ENCODE measurements around the gene ELF4.

Gene ELF4

DNA sequence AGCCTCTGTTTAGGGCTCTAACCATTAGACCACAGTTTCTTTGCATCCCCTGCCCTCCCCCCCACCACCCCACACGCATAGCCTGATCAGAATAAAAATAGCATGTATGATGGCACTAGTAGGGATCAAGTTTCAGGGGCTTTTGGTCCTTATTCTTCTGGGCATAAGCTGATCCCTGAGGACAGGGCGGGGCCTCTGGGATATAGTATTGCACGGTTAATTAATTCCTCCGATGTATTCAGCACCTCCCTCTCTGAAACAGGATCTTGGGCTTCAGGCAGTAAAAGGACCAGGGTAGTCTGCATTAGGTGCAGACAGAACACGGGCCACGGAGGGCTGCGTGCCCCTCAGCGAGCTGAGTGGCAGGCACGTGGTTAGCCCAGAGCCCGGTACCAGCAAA lies 57.1 kb downstream of the ELF4 start:
- DNase-seq (ENCODE audit: extremely low read depth in 1 of 2, low read depth in 1 of 2): no peak

DNA sequence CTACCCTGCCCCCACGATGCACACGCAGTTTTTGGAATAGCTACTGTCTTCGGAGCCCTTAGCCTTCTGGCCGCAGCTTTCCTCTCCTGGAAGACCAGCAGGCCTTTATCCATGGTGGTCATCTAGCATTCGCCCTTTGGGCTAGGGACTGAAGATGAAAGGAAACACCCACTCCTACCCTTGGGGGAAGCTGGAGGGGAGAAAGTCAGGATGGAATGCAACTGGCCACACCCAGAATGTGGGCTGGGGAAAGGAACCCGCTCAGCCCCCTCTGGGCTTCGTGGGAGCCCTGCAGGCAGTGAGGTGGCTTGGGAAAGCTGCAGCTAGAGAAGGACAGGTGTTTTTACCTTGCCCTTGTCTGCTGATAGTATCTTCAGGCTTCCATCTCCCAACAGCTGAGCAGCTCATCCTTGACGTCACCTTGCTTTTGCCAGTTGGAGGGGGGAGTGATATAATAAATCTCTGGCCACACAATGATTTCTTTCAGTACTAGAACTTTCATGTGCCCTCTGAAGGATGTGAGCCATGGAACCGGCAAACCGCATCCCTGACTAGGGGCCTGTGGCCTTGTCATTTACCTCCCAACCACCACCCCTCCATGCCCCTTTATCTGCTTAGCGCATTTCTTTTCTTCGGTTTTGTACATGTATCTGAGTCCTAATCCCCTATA lies 59.0 kb downstream of the ELF4 start:
- no peak for DNase-seq (ENCODE audit: extremely low read depth in 1 of 2, low read depth in 1 of 2)

DNA sequence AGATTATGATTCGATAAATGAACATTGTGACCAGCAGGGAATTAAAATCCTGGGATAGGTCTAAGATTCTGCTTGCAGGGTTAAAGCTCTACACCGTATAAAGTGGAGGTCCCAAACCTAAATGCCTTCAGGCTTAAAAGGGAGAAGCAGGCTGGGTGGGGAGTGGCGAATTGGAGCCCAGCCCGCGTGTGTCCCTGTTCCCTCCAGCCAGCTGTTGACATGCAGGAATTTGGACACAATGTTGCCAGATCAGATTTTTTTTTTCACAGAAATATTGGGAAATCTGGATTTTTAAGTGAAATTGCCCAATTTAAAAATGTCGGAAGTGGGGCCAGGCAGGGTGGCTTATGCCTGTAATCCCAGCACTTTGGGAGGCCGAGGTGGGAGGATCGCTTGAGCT lies 60.5 kb downstream of the ELF4 start:
- no peak for DNase-seq (ENCODE audit: extremely low read depth in 1 of 2, low read depth in 1 of 2)

DNA sequence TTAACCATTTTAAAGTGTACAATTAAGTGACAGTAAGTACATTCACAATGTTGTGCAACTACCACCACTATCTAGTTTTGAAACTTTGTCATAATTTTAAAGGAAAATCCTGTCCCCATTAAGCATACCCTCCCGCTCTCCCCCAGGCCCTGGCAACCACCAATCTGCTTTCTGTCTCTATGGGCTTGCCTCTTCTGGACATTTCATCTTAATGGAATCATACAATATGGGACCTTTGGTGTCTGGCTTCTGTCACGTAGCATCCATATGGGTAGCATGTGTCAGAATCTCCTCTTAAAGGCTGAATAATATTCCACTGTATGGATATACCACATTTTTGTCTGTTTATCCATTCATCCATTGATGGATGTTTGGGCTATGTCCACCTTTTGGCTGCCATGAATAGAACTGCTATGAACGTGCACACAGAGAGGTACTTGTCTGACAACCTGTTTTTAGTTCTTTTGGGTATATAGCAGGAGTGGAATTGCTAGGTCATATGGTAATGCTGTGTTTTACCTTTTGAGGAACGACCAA lies 61.5 kb downstream of the ELF4 start:
- no peak for DNase-seq (ENCODE audit: extremely low read depth in 1 of 2, low read depth in 1 of 2)

DNA sequence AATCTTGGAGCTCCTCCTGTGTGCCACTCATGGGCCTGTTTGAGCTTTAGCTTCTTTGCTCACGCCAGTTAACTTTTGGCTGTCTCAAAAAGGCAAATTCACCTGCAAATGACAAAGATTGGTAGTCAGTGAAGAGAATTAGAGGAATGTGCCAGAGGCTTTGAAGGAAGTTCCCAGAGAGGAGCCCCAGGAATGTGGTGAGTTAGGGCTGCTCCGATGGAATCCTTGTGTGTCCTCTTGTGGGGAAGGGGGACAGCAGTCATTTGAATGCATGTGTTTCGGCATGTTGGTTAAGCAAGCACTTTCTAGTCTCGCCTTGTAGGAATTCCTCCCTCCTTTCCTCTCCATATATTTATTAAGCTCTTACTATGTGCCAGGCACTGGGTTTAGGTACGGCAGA lies 62.9 kb downstream of the ELF4 start:
- no peak for DNase-seq (ENCODE audit: extremely low read depth in 1 of 2, low read depth in 1 of 2)

DNA sequence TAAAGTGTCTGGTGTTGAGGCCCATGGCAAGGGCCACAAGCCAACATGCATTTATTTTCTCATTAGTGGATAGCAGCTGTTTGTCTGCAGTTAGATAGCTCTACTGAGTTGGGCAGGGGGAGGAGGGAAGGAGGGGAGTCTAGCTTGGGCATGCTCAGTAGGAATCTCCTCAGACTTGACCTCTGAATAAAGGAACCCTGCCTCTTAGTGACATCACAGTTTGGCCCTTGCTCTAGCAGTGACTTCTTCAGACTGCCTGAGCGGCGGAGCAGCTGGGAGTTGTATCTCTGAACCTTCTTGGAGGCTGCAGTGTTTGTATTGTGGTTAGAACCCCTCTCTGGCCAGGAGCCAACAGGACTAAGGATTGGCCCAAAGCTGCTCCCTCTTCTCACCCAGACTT lies 70.5 kb downstream of the ELF4 start:
- no peak for DNase-seq (ENCODE audit: extremely low read depth in 1 of 2, low read depth in 1 of 2)

DNA sequence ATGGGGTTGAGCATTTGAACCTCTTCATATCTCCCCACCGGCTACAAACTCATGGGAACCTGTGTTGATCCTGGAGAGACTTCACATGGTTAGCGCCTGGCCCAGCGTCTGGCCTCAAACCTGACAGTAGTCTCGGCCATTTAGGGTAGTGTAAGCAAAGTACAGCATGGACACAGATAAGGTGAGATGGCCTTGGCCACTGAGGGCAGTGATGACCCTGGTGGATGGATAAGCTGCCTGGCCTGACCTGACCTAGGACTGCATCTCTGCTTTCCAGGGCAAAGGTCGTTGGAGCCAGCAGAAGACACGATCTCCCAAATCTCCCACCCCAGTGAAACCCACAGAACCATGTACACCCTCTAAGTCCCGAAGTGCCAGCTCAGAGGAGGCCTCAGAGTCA lies 76.1 kb downstream of the ELF4 start:
- no peak for DNase-seq (ENCODE audit: extremely low read depth in 1 of 2, low read depth in 1 of 2)

DNA sequence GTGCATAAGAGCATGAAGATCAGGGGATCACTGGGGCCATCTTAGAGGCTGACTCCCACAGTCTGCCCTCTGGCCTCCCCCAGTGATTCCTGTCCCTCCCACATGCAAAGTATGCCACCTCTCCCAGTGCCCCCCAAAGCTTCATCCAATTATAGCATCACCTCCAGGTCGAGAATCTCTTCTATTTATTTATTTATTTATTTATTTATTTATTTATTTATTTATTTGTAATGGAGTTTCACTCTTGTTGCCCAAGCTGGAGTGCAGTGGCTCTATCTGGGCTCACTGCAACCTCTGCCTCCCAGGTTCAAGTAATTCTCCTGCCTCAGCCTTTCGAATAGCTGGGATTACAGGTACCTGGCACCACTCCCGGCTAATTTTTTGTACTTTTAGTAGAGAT lies 77.7 kb downstream of the ELF4 start:
- no peak for DNase-seq (ENCODE audit: extremely low read depth in 1 of 2, low read depth in 1 of 2)

DNA sequence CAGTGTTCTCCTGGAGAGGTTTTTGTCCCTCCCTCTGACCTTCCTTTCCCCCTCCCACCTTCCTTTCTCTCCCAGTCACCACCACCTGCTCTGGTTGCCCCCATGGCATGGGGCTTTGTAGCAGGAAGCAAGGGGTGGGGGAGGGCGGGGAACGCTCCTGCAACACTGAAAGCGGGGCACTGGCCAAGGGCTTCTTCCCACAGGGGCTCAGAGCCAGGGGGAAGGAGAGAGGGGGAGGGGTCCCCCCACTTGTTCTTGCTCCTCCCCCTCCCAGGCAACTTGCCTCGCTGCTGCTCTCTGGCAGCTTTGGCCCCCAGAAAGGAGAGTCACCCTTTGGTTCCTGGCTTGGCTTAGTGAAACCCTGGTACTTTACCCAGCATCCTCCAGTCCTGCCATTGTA lies 79.5 kb downstream of the ELF4 start:
- DNase-seq (ENCODE audit: extremely low read depth in 1 of 2, low read depth in 1 of 2): no peak

DNA sequence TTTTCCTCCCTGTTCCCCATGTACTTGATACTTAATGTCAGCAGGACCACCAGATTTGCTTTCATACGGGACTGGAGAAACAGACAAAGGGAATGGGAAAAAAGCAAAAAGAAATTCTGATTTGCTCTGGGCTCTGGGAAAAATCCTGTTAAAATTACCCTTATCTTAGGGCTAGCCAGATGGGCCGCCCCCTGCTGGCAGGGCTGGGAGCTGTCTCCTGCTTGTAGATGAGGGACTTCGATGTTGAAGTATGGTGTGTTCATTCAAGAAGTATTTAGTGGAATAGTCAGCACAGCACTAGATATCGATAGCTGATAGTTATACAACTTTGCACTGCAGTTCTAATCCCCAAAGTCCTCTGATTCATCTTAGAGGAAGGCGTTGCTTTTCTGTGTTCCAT lies 82.1 kb downstream of the ELF4 start:
- peak in 1 of 2 donors; percentile 17 for DNase-seq (ENCODE audit: extremely low read depth in 1 of 2, low read depth in 1 of 2)

DNA sequence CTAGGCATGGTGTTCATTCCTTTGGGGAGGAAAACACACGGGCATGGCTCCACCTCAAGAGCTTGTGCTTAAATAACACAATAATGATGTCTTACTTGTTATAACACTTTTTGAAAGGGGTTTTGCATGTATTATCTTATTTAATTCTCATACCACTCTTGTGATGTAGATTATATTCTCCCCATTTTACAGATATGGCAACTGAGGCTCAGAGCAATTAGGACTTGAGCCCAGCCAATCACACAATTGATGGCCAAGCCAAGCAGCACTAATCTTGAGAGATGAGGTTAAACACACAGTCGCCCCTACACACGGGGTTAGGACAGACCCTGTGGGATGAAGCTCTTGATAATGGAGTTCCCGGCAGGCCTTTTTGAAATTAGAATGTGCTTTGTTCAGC lies 82.7 kb downstream of the ELF4 start:
- no peak for DNase-seq (ENCODE audit: extremely low read depth in 1 of 2, low read depth in 1 of 2)

DNA sequence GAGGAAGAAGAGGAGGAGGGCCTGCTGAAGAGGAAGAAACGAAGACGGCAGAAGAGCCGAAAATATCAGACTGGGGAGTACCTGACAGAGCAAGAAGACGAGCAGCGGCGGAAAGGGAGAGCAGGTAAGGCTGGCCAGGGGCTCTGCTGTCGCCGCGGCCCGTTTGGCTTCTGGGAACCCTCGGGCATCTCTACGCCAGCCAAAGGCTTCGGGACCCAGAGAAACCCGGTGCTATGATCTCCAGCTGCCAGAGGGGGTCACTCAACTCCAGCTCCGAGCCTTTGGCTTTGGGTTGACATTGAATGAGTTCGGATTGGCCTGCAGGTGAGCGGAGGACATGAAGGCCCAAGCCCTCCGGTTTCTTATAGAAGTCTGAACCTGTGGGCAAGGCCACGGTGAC lies 85.0 kb downstream of the ELF4 start:
- no peak for DNase-seq (ENCODE audit: extremely low read depth in 1 of 2, low read depth in 1 of 2)

DNA sequence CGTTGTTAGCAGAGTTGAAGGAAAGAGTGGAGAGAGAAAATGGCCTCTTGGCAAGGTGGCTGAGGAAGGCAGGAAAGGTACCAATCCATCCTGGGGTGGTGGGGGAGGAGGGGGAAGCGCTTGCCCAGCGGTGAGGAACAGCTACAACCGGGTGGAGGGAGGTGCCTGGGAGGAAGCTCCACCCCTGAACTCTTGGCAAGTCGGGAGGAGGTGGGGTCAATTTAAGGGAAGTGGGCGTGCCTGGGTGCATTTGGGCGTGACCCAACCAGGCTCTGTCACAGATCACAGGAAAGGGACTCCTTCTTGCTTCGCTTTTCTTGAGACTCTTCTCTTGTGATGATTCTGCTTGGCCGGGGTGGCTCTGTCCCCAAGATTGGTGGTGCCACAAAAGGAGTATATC lies 86.2 kb downstream of the ELF4 start:
- DNase-seq (ENCODE audit: extremely low read depth in 1 of 2, low read depth in 1 of 2): peak; percentile 36 to 61

DNA sequence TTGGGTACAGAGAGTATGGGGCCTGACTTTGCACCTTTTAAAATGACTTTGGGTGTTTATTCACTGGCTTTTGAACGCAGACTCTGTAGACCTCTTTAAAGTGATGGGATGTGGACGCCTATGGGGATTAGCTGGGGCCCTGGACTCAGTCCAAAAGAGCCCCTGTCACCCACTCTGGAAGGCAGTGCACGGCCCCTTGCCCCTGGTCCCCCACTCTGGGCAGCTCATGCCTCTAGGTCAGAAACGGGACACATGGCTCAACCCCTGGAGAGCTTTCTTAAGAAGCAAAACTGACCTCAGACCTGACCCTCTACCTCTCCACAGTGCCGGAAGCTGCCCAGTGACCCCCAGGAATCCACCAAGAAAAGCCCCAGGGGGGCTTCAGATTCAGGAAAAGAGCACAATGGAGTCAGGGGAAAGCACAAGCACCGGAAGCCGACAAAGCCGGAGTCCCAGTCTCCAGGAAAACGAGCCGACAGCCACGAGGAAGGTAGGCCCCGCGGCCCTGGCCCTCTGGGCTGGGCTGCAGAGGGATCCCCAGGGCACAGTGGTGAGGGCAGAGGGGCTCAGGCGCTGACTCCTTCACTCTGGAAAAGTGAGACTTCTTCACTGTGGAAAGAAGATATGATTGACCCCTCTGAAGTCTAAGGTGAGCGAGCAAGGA lies 89.5 kb downstream of the ELF4 start:
- DNase-seq (ENCODE audit: extremely low read depth in 1 of 2, low read depth in 1 of 2): no peak

DNA sequence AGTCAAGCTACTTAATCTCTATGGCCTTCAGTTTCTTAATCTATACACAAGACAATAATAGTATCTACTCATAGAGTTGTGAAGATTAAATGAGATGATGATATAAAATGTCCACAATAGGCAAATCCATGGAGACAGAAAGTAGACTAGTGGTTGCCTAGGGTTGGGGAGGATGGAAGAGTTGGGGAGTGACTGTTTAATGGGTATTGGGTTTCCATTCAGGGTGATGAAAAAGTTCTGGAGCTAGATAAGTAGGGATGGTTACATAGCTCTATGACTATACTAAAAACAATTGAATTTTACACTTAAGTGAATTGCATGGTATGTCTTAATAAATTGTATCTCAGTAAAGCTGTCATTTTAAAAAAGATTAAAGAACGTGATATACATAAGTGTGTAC lies 92.2 kb downstream of the ELF4 start:
- DNase-seq (ENCODE audit: extremely low read depth in 1 of 2, low read depth in 1 of 2): no peak

DNA sequence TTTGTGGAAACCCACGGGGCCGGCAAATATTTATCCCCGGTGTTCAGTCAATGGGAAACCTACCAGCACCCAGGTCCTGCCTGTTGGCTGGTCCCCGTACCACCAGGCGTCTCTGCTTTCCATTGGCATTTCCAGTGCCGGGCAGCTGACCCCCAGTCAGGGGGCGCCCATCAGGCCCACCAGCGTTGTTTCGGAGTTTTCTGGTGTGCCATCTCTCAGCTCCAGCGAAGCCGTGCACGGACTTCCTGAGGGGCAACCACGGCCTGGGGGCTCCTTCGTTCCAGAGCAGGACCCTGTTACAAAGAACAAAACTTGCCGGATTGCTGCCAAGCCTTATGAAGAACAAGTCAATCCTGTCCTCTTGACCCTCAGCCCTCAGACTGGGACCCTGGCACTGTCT lies 95.1 kb downstream of the ELF4 start:
- DNase-seq (ENCODE audit: extremely low read depth in 1 of 2, low read depth in 1 of 2): no peak

Data from activated CD8-positive, alpha-beta memory T cell treated with anti-CD3 and anti-CD28 coated beads for 1 hour (primary cell).